Cardiac muscle cell (in vitro differentiated cells and primary cell): ENCODE measurements around the gene TNFRSF19. TPM values are rescaled to one million over a fixed set of nuclear protein-coding genes. Genes with fewer than 3 reads are reported as not detected.

Source experiments
- DNase-seq, 2 donors: peaks; one replicate each; pipeline versions ENCODE4 v3.0.0 to v3.0.0-alpha.2; 2010 to 2017; ENCODE audit warnings: low read depth in 1 of 2, low spot score in 1 of 2
- H3K27ac ChIP-seq: fragments of 200-600 bp; sonication (generic); 2 replicates; pipeline ENCODE4 v1.5.1; 2016
- H3K27me3 ChIP-seq: fragments of 200-600 bp; sonication (generic); 2 replicates; pipeline ENCODE4 v1.6.0; 2016; ENCODE audit warnings: control low read depth
- H3K36me3 ChIP-seq: fragments of 200-600 bp; sonication (generic); 2 replicates; pipeline ENCODE4 v1.5.1; 2016; ENCODE audit warnings: control low read depth
- H3K4me1 ChIP-seq: fragments of 200-600 bp; sonication (generic); 2 replicates; pipeline ENCODE4 v1.8.1; 2017; ENCODE audit warnings: low read depth, mild to moderate bottlenecking, mixed run types
- H3K4me3 ChIP-seq: fragments of 200-600 bp; sonication (generic); 2 replicates; pipeline ENCODE4 v1.5.1; 2016; ENCODE audit warnings: mild to moderate bottlenecking
- H3K9me3 ChIP-seq: fragments of 200-600 bp; sonication (generic); 2 replicates; pipeline ENCODE4 v1.5.1; 2017; ENCODE audit warnings: low read depth, mild to moderate bottlenecking, control low read depth
- CTCF ChIP-seq: IDR thresholded peaks from 2 replicates; pipeline ENCODE4 v1.5.1; 2012; ENCODE audit warnings: low read depth, mild to moderate bottlenecking, low read length
- polyA plus RNA-seq: library from polyadenylated mRNA; unstranded; fragments of >200 nt; fragmentation: Nextera tagmentation; extraction: Ambion mirVana; gene quantifications from 2 replicates; pipeline ENCODE4 v1.2.1, GENCODE V29; 2016
- total RNA-seq: library from RNA; depleted of rRNA; stranded (reverse); fragments of >200 nt; gene quantifications from 2 replicates; pipeline ENCODE4 v1.2.3, GENCODE V29; 2016

Gene TNFRSF19
- total and polyA plus RNA-seq, 2 experiments from 2014 or later: 91.3 to 139 TPM

GRCh38 chr13:23651887-23652286, 81.7 kb downstream of the TNFRSF19 start:
- Histone ChIP-seq H3K36me3 (no peaks in the 10 kb centered on the region), H3K4me1 (no peaks in the 10 kb centered on the region), H3K27me3 (no peaks in the 10 kb centered on the region), H3K9me3 (no peaks in the 10 kb centered on the region), H3K4me3 (no peak overlapping the region), H3K27ac (no peak overlapping the region)
- TF ChIP-seq CTCF: no peak
- DNase-seq: no peak

- H3K4me3 ChIP-seq: no peak overlapping the region
- H3K36me3 ChIP-seq: no peaks in the 10 kb centered on the region
- no peak overlapping the region for H3K27ac ChIP-seq
- no peaks in the 10 kb centered on the region for H3K4me1 ChIP-seq
- H3K27me3 ChIP-seq: no peaks in the 10 kb centered on the region
- H3K9me3 ChIP-seq: no peaks in the 10 kb centered on the region
- no peak for TF ChIP-seq CTCF
- no peak for DNase-seq
These were observed 82.9 kb downstream of the TNFRSF19 start for GRCh38 chr13:23652909-23653726.

GRCh38 chr13:23654111-23655110, 84.2 kb downstream of the TNFRSF19 start:
- no peak for TF ChIP-seq CTCF
- Histone ChIP-seq H3K27me3 (no peaks in the 10 kb centered on the region), H3K4me3 (no peak overlapping the region), H3K4me1 (no peaks in the 10 kb centered on the region), H3K27ac (peak overlapping the region; percentile 27), H3K36me3 (peaks cover 5% of the 10 kb centered on the region), H3K9me3 (no peaks in the 10 kb centered on the region)
- DNase-seq: peak in 1 of 2 donors; percentile 48

GRCh38 chr13:23655321-23655720, 85.1 kb downstream of the TNFRSF19 start:
- no peaks in the 10 kb centered on the region for H3K27me3 ChIP-seq
- no peak for TF ChIP-seq CTCF
- no peaks in the 10 kb centered on the region for H3K4me1 ChIP-seq
- H3K9me3 ChIP-seq: no peaks in the 10 kb centered on the region
- DNase-seq: no peak
- H3K4me3 ChIP-seq: no peak overlapping the region
- H3K36me3 ChIP-seq: peaks cover 14% of the 10 kb centered on the region
- no peak overlapping the region for H3K27ac ChIP-seq

GRCh38 chr13:23656637-23657371, 86.6 kb downstream of the TNFRSF19 start:
- no peak overlapping the region for H3K4me3 ChIP-seq
- H3K4me1 ChIP-seq: no peaks in the 10 kb centered on the region
- peak in 1 of 2 donors; percentile 73 for DNase-seq
- peaks cover 26% of the 10 kb centered on the region for H3K36me3 ChIP-seq
- H3K9me3 ChIP-seq: no peaks in the 10 kb centered on the region
- TF ChIP-seq CTCF: no peak
- no peaks in the 10 kb centered on the region for H3K27me3 ChIP-seq
- no peak overlapping the region for H3K27ac ChIP-seq
